Stimulated activated CD8-positive, alpha-beta memory T cell treated with anti-CD3 and anti-CD28 coated beads, Interleukin-12 subunit alpha, Interleukin-12 subunit beta, amount 100 ng/mL, for 4 hours (primary cell): ENCODE data around the gene OR52I2.

ENCODE experiments used
- DNase-seq: peaks from one replicate; pipeline ENCODE4 v3.0.0-alpha.2; 2020; ENCODE audit warnings: low read depth

OR52I2 gene

GRCh38 chr11:4581443-4581842 is at the start of gene OR52I2:
Gene OR52I2, plus strand, starts transcription at chr11:4581743.
- DNase-seq = no peak

- no peak for DNase-seq
These were observed 41.8 kb upstream of the OR52I2 start for GRCh38 chr11:4539603-4540219.

- DNase-seq = no peak
These were observed 40.5 kb upstream of the OR52I2 start for GRCh38 chr11:4541071-4541470.

GRCh38 chr11:4543561-4543960 is 38.0 kb upstream of the OR52I2 start:
- no peak for DNase-seq

- no peak for DNase-seq
These were observed 36.7 kb upstream of the OR52I2 start, which contains the start of gene OR52M1 for GRCh38 chr11:4544891-4545290. Gene OR52M1, plus strand, starts transcription at chr11:4545191. Its CDS starts 0 bp downstream, at chr11:4545191.

GRCh38 chr11:4546878-4547277 is 34.7 kb upstream of the OR52I2 start:
- no peak for DNase-seq

GRCh38 chr11:4547416-4547815 is 34.1 kb upstream of the OR52I2 start:
- no peak for DNase-seq

GRCh38 chr11:4551346-4551979 is 30.1 kb upstream of the OR52I2 start:
- DNase-seq = no peak

- no peak for DNase-seq
These were observed 21.8 kb upstream of the OR52I2 start for GRCh38 chr11:4559527-4560440.

- DNase-seq = no peak
These were observed 21.1 kb upstream of the OR52I2 start for GRCh38 chr11:4560467-4560866.

GRCh38 chr11:4565371-4565770 is 16.2 kb upstream of the OR52I2 start:
- no peak for DNase-seq

- DNase-seq = no peak
These were observed 12.5 kb upstream of the OR52I2 start for GRCh38 chr11:4569075-4569474.

GRCh38 chr11:4576880-4577279 is 4.7 kb upstream of the OR52I2 start:
- DNase-seq = no peak

GRCh38 chr11:4577761-4578160 is 3.8 kb upstream of the OR52I2 start:
- DNase-seq = no peak

- no peak for DNase-seq
These were observed 2.9 kb upstream of the OR52I2 start for GRCh38 chr11:4578624-4579023.

GRCh38 chr11:4580124-4580523 is 1.4 kb upstream of the OR52I2 start:
- no peak for DNase-seq

GRCh38 chr11:4589017-4589416 is 7.5 kb downstream of the OR52I2 start:
- DNase-seq = no peak

- DNase-seq = no peak
These were observed 12.2 kb downstream of the OR52I2 start, which contains the start of gene OR52I1 for GRCh38 chr11:4593739-4594138. Gene OR52I1, plus strand, starts transcription at chr11:4594039. Its CDS starts 0 bp downstream, at chr11:4594039.

- DNase-seq = no peak
These were observed 23.5 kb downstream of the OR52I2 start for GRCh38 chr11:4605057-4605456.

GRCh38 chr11:4606231-4607015 is 24.9 kb downstream of the OR52I2 start:
- no peak for DNase-seq

GRCh38 chr11:4607096-4607495 is 25.6 kb downstream of the OR52I2 start:
- no peak for DNase-seq
